Measurements from ENCODE around the gene PANK4. TPM values are rescaled to one million over a fixed set of nuclear protein-coding genes. Genes with fewer than 3 reads are reported as not detected.

Gene PANK4
- total and polyA plus RNA-seq, 9 of the 15 experiments (the other 6 are each of a cell fraction or from before 2014, with no cell fraction given) = 0.93 to 55.6 (median 31.5) TPM

GRCh38 chr1:2555634-2556276 is 29.4 kb upstream of the PANK4 start (continued):
- no peak for TF ChIP-seq ZNF124 (CRISPR knock-in tag; IDR thresholded peaks at IDR 0.05)
- no peak for TF ChIP-seq ZEB2 (IDR thresholded peaks at IDR 0.05)

- Histone ChIP-seq H2AFZ (ENCODE audit: low read depth, low read length) (no peak overlapping the region), H4K20me1 (replicated peaks; ENCODE audit: control insufficient read depth, insufficient read depth, low read length) (no peaks in the 10 kb centered on the region), H3K9me1 (ENCODE audit: control insufficient read depth, insufficient read depth, low read length) (no peaks in the 10 kb centered on the region), H3K79me2 (ENCODE audit: control insufficient read depth, insufficient read depth, low read length) (no peaks in the 10 kb centered on the region), H3K36me3 (ENCODE audit: control insufficient read depth, insufficient read depth, low read length) (no peaks in the 10 kb centered on the region), H3K27me3 (ENCODE audit: control insufficient read depth in 2 of 2, insufficient read depth in 2 of 2, low read length in 2 of 2) (0 out of 5 replicates have a peak, but pooled peaks cover 0 to 4% of the 10 kb centered on the region in 2 experiments), H3K9ac (ENCODE audit: insufficient read depth in 1 of 2, low read depth in 2 of 2, low read length in 2 of 2) (no peak overlapping the region; a peak in 1 of 4 replicates), H3K4me3 (no peak overlapping the region), H3K9me3 (replicated peaks; ENCODE audit: control insufficient read depth, insufficient read depth, low read depth, low read length) (no peaks in the 10 kb centered on the region), H3K4me2 (ENCODE audit: insufficient read depth, low read length) (no peak overlapping the region), H3K27ac (ENCODE audit: extremely low read depth, low read depth, low read length) (no peak overlapping the region), H3K4me1 (replicated peaks in 1 of 2; ENCODE audit: control insufficient read depth in 2 of 2, insufficient read depth in 2 of 2, low read length in 2 of 2) (peaks cover 17 to 69% of the 10 kb centered on the region in 2 experiments; a peak in 4 of 5 replicates)
- in situ Hi-C loops (cut with MboI) (no loop called here), intact Hi-C loops (cut with micrococcal nuclease) (no loop called here)
- ATAC-seq (peak; percentile 44), DNase-seq (ENCODE audit: extremely low read depth in 1 of 4, low spot score in 3 of 4) (peak; percentile 48 to 57 (median 54)), FAIRE-seq (no peak)
- no TSS peak for BruUV-seq (replicated peaks)
- ChIA-PET CTCF (ENCODE audit: low intra/inter-chr PET ratio) (interaction anchor here (0.6 to 2.7 kb wide), 4 partner anchors 140 to 727 kb away, joined by 3 to 22 read pairs (median 5); no protein-coding TSS in a partner anchor), POLR2A (no interaction called here)
- WGBS (ENCODE audit: insufficient coverage, low coverage, missing lambda C conversion rate) = 26% methylated on average over 14 of the region's 19 CpGs
- TF ChIP-seq JUND (IDR thresholded peaks at IDR 0.05; ENCODE audit: borderline replicate concordance, low read depth, low read length) = no peak
- no peak for TF ChIP-seq JUND (tag; IDR thresholded peaks at IDR 0.05; ENCODE audit: borderline replicate concordance, low read depth, low read length)
- peak; percentile 25 to 65; a peak in 1 of 4 replicates for TF ChIP-seq TEAD1 (CRISPR knock-in tag; IDR thresholded peaks at IDR 0.05)
- peak; percentile 77 to 83 for TF ChIP-seq RAD21 (CRISPR knock-in tag; conservative IDR thresholded peaks at IDR 0.05 in 1 of 2, IDR thresholded peaks at IDR 0.05 in 1 of 2)
- TF ChIP-seq NR2C1 (IDR thresholded peaks at IDR 0.05) = no peak
- TF ChIP-seq NR2C1 (tag; IDR thresholded peaks at IDR 0.05) = no peak
- peak; percentile 80 for TF ChIP-seq REST (IDR thresholded peaks at IDR 0.05; ENCODE audit: borderline replicate concordance)
- TF ChIP-seq REST (CRISPR knock-in tag; IDR thresholded peaks at IDR 0.05; ENCODE audit: low read depth) = no peak
- no peak for TF ChIP-seq NFE2 (IDR thresholded peaks at IDR 0.05; ENCODE audit: low read depth)
- TF ChIP-seq SMC3 (conservative IDR thresholded peaks at IDR 0.05; ENCODE audit: insufficient read depth, low read depth, low read length) = peak; percentile 59
Measured at GRCh38 chr1:2554621-2555387, 28.4 kb upstream of the PANK4 start.
